NCI-H460 (cell line): Measurements from ENCODE around the gene ARG2. TPM values are rescaled to one million over a fixed set of nuclear protein-coding genes. Genes with fewer than 3 reads are reported as not detected.

Experiments
- DNase-seq: peaks from one replicate; pipeline ENCODE4 v3.0.0-alpha.2; 2016; ENCODE audit warnings: low read depth; ENCODE audit errors: extremely low read depth
- polyA plus RNA-seq: library from polyadenylated mRNA; depleted of rRNA; stranded (reverse); fragments of >200 nt; gene quantifications from 2 replicates; pipeline ENCODE4 v1.2.3, GENCODE V29; 2014; cell fraction: nucleus; rRNA removed
- total RNA-seq: library from RNA; depleted of rRNA; stranded (reverse); fragments of >200 nt; shearing (Covaris generic); gene quantifications from 2 replicates; pipeline ENCODE4 v1.2.3, GENCODE V29; 2014; rRNA removed

Gene ARG2
- total RNA-seq: 4.8 and 5.2 TPM in 2 replicates
- polyA plus RNA-seq: 0.25 and 0.29 TPM in 2 replicates

DNA sequence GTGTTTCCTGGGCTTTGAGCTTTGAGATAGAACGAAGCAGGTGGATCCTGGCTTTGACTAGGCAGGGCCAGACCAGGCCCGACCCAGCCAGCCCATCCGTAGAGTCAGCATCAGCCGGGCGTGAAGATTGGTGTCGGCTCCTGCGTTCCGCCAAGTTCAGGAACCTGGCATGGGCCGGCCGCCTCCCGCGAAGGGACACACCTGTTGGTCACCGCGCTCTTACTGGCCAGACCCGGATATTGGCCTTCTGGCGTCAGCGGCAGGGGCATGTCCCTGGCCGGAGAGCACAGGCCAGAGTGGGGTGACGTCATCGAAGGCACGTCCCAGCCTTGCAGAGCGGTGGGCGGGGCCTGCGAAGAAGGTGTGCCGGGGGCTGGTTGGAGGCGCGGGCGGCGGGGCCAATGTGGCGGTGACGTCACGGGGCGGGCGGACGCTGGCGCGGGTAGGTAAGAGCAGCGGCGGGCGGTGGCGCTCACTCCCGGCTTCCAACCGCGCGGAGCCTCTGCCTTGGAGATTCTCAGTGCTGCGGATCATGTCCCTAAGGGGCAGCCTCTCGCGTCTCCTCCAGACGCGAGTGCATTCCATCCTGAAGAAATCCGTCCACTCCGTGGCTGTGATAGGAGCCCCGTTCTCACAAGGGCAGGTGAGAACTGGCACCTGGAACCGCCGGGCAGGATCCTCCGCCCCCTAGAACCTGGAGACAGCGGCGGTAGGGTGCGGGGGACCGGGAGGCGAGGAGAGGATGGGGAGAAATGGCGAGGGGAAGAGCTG is at the start of gene ARG2:
ARG2 (plus strand) TSS at position 475 of the 771 bp plus-strand sequence; CDS start at position 533, 58 bp downstream.
- DNase-seq: peak; percentile 93

DNA sequence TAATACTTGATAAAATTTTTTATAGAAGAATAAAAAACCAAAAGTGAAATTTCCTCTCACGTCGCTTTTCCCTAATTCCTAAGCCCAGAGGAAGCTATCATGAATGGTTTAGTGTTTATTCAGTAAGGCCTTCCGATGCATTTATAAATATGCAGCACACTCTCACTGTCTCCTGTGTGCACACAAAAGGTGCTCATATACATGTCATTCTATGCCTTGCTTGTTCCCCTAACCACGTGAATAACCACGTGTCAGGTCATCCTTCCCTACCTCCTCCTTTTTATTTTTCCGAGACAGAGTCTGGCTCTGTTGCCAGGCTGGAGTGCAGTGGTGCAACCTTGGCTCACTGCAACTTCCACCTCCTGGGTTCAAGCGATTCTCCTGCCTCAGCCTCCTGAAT is 49.3 kb upstream of the ARG2 start:
- no peak for DNase-seq

DNA sequence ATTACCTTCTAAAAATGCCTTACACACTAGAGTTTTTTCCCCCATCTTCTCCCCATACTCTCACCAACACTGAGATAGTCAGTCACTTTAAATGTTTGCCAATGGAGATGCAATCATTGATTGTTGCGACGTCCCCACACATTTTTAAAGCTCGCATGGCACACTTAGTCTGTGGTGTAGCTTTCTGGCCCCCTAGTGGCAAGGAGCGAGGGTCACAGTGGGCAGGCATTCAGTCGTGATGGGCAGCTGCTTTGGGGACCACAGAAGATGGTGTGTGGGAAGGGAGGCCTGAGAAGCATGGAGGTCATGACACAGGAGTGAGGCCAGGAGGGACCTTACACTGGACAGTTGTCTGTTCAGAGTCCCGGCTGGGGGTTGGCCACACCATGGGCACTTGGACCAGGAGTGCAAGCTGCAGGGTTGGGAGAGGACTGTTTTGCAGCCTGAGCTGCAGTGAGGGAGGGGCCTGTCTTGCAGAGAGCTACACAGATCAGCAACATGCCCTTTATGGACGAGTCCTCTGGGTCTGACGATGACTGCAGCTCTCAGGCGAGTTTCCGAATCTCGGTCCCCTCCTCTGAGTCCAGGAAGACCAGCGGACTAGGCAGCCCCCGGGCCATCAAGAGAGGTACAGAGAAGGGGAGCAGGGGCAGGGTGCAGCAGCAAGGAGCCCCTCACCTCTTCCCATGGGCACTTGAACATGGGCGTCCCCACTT is 48.3 kb upstream of the ARG2 start:
- peak; percentile 58 for DNase-seq

DNA sequence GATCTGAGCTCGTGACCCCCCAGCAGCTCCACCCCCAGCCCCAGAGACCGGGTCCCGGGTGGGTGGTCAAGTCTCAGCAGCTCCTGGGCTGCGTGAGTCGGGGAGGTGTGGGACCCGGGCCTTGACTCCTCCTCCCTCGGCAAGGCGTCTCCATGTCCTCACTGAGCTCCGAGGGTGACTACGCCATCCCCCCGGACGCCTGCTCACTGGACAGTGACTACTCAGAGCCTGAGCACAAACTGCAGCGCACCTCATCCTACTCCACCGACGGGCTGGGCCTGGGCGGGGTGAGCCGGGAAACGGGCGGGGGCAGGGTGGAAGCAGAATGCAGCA is 47.8 kb upstream of the ARG2 start:
- no peak for DNase-seq

DNA sequence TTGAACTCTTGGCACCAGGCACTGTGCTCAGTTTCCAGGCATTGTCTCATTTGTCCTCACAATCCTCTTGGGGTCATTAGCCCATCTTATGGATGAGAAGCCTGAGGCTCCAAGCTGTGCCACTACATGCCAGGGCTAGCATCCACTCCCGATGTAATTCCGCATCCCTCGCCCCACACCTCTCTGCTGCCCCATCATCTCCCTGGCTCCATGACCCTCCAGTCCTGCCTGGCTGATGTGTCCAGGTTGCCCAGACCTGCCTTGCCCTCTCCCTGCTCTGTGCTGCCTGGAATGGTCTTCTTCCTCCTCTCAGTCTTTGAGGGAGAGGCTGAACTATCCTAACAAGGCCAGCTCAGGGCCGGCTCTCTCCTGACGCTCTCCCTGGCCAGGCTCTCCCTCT is 47.1 kb upstream of the ARG2 start:
- no peak for DNase-seq

DNA sequence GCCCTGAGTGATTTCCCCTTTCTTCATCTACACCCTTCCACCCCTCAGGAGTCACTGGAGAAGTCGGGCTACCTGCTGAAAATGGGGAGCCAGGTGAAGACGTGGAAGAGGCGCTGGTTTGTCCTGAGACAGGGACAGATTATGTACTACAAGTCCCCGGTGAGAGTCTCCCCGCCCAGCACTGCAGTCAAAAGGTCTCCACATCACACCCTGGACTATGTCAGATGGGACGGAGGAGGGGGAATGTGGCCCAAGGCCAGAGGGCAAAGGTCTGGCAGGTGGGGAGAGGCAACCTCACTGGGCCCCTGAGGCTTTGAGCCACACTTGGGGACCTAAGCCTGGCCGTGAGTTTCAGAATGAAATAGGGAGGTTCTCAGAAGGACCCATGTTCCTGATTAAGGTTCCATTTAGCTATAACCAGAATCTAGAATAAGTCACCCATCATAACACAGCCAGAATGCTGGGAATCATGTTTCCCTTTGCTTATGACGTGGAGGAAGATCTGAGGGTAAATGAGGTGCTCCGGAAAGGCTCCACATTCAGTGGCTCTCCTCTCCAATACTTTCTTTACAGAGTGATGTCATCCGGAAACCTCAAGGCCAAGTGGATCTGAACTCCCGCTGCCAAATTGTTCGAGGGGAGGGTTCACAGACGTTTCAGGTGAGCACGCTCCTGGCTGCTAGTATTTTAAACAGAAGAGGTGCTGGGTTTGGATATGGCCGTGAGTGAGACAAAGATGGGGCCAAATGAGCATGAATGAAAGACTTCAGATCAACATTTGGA is 46.3 kb upstream of the ARG2 start:
- DNase-seq: no peak

DNA sequence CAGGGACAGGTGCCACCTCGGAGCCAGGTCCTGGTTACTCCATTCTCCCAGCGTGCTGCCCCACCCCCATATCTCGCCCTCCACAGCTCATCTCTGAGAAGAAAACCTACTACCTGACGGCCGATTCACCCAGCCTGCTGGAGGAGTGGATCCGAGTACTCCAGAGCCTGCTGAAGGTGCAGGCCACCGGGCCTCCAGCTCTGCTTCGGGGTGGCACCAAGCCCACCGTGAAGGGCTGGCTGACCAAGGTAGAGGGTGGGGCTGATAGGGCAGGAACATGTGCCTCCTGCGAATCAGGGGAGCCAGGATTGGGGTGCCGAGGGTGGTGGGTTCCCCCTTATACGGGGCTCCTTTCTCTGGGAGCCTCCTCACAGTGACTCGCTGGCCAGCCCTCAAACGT is 45.6 kb upstream of the ARG2 start:
- no peak for DNase-seq

DNA sequence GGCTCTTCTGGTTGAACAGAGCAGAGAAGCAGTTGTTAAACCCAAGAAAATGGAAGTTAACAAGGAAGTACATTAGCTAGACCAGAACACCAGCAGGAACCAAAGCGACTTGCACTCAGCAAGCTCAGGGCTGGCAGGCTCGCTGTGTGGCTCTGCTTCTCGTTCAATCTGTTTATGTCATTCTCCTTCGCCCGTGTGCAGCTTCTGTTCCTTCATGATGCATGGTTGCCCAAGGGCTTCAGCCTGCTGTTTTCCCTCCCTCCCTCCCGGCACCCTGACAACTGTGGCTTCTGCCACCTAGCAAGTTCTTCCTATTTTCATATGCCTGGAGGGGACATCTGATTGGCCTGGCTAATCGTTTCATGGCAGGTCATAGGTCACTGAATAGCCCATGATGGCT is 44.9 kb upstream of the ARG2 start:
- DNase-seq: no peak

DNA sequence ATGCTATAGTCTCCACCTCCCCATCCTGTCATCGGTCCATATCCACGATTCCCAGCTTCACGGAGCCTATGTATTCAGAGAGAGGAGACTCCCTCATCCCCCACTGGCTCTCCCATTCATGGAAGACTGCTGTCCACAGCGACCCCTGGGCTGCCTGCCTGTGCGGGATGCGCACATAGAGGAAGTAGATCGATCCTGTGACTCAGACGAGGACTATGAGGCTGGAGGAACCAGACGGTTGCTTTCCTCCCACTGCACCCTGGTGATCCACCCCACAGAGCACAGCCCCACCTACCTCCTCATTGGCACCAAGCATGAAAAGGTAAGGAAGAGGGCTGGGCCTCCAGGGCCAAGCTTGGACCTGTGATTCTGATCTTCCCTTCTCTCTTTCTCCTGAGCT is 44.0 kb upstream of the ARG2 start:
- DNase-seq: no peak

DNA sequence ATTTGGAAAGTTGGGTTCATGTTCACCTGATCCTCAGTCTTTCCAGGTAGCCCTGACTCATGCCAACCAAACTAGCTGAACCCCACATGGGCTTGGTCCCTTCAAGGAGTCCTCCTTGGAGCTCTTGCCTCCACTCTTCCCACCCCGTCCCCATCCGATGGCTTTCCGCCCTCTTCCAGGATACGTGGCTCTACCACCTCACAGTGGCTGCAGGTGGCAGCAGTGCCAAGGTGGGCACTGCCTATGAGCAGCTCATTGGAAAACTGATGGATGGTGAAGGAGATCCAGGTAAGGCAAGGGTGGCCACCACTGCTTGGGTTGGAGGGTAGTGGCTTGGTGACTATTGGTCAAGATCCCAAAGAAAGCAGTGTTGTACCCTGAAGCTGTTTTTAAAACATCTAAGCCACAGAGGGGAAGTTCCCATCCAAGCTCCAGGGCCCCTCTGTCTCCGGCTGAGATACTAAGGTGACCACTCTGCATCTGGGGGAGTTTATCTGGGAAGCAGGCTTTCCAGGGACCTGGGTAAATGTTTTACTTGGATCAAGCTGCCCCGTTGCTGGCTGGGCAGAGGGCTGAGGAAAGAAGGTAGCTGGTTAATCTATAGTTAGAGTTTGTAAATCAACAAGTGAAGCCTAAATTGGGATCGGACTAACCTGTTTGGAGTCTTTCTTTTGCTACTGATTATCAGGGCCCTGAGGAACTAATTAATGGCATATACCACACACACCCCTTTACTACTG is 43.3 kb upstream of the ARG2 start:
- no peak for DNase-seq

DNA sequence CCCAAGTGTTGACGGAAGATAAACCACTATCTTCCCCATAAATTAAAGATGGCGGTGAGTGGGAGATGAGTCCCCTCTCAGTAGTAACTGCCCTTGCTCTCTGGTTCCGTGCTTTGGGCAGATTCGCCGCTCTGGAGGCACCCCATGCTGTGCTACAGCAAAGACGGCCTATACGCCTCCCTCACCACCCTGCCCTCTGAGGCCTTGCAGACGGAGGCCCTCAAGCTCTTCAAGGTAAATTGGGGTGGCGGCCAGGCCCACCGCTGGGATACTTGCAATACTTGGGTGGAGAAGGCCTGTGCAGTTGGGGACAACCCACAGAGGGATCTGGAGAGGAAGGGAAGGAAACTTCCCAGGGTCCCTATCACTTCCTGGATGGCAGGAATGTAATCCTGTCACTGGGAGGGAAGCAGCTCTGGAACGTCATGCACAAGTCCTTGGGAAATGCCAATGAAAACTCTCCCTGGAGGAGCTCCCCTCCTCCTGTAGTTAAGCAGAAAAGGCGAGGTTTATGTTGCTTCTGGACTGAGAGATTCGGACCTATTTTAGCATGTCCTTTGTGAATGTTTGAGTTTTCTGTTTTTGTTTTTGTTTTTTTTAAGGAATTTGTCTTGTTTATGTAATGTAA is 42.4 kb upstream of the ARG2 start:
- DNase-seq: no peak

DNA sequence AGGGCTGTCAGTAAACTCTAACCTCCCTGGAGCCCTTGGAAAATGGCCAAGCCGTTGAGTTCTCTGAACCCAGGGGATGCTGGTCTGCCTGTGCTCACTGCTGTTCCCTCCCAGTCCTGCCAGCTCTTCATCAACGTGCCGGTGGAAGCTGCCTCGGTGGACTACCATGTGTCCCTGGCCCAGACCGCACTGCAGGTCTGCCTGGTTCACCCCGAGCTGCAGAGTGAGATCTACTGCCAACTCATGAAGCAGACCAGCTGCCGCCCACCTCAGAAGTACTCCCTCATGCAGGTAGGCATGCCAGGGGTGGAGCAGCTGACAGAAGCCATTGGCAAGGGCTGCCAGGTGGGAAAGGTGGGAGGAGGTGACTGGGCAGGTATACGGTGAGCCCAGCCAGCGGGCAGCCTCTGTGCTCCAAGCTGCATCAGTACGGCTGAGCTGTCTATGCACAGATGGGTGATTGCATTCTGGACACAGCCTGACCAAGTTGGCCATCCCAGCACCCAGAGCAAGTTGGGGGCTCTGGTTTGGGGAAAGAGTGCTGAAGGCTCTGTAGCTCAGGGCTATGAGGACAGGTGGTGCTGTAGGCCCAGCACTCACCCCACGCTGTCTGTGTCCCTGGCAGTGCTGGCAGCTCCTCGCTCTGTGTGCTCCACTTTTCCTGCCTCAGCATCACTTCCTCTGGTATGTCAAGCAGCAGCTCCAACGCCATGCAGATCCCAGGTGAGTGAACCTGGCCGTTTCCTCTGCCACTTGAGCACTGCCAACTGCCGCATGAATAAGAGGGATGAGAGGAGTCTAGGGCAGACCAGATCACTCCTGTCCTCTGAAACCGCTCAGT is 41.6 kb upstream of the ARG2 start:
- no peak for DNase-seq

DNA sequence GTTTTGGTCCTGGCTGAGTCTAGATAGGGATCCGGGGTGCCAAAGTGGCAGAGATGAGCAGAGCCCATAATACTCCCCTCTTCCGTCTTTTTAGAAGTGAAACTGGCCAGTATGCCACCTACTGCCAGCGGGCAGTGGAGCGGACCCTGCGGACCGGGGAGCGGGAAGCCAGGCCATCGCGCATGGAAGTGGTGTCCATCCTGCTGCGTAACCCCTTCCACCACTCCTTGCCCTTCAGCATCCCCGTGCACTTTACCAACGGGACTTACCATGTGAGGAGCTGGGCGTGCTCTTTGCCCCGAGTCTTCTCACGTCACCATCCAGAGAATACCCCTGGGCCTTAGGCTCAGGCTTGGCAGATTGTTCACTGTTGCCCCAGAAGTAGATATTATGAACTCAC is 40.7 kb upstream of the ARG2 start:
- no peak for DNase-seq

DNA sequence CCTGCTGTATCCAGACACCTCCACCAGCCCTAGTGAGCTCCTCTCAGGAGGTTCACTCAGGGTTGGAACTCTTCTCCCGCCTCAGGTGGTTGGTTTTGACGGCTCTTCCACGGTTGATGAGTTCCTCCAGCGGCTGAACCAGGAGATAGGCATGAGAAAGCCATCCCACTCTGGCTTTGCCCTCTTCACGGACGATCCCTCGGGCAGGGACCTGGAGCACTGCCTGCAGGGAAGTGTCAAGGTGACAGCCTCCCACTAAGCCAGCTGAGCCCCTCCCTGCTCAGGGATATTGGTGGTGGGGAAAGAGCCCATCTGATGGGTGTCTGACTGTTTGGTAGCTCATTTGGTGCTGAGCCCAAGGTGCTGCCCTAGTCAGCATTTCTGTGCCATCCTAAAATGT is 40.1 kb upstream of the ARG2 start:
- DNase-seq: no peak

DNA sequence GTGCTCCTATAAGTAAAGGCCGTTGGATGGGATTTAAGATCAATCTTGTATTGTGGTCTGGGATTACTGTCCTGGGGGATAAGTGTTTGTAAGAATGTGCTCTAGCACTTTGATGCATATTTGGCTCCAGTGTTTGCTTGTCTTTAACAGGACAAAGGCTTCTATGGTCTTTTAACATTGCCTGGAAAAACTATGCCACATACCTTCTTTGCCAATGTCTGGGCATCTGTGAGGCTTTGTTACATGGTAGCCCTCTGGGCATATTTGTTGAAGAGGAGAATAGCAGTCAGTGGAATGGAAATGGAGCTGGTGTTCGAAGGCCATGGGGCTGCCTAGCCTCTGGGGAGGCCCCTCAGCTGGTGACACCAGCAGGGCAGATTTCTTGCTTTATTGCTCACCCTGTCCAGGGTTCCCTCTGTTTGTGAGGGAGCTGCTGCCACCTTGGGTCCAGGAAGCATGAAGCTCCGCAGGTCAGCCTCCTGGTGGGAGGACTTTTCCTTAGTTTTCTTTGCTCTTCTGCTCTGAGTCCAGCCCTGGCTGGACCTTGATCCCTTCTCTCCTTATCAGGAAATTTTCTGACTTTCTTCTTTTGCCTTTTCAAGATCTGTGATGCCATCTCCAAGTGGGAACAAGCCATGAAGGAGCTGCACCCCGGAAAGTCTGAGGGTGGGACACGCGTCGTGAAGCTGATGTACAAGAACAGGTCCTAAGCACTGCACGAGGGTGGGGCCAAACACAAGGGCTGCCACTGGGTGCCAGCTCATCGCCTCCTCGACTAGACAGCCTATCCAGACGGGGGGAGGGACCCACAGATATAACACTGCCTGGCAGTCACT is 39.2 kb upstream of the ARG2 start:
- no peak for DNase-seq

DNA sequence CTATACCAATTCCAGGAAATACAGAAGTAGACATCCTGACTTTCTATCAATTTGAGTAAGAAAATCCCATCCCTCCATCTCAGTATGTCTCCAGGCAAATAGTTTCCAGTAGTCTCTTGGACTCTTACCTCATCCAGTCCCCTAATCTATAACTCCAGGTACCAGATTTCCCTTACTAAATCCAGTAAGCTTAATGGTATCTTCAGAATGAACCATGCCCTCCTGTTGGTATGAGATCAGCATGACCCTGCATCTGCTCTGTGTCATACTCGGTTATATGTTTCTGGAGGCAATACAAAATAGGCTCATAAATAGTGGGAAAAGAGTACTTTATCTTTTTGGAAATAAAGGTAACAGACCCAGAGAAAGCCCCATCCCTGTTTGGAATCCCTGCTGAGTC is 38.1 kb upstream of the ARG2 start:
- DNase-seq: no peak

DNA sequence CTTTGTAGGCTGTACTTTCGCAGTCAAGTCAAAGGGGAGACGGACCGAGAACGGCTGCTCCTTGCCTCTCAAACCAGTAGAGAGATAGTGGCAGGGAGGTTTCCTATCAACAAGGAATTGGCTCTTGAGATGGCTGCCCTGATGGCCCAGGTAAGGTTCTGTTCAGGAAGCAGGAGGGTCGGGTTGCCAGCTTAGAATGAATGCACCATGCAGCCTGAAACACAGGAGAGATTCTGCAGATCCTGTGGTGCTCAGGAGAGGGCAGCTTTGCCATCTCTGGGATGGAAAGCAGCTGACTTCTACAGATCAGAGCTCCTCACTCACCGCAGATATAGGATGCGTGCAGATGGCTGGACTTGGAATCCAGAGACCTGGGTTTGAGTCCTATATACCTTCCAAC is 37.7 kb upstream of the ARG2 start:
- DNase-seq: no peak
